Neural cell (in vitro differentiated cells): ENCODE data around the gene PRKG1.

Experiments used
- EP300 ChIP-seq: fragments of 450-650 bp; conservative IDR thresholded peaks from 2 replicates; pipeline ENCODE4 v1.6.1; 2014; ENCODE audit warnings: antibody characterized with exemption, mild to moderate bottlenecking, moderate library complexity; ENCODE audit not compliant: poor library complexity, severe bottlenecking
- SMC3 ChIP-seq: fragments of 450-650 bp; conservative IDR thresholded peaks from 2 replicates; pipeline ENCODE4 v1.6.1; 2014; ENCODE audit warnings: antibody characterized with exemption, mild to moderate bottlenecking, moderate library complexity; ENCODE audit not compliant: poor library complexity

DNA sequence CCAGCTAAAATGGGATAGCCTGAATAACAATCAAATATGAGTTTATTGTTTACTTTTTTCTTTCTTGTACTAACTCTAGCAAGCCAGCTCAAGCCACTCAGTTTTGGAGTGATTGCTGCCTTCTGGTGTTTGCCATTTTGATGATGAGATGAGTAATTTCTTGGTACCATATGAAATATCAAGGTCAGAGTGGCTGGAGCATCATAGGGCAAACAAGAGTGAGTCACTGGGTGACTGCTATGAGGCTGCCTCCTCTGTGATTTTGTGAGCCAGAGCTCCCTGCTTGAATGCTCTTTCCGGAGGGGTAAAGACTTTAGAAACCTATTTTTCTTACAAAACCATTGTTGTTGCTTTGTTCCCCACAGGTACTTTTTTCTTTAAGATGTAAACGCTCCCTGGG lies 295.6 kb downstream of the PRKG1 start:
- TF ChIP-seq SMC3 (no peak), EP300 (no peak)
